Dendritic cell treated with granulocyte-macrophage colony-stimulating factor and Interleukin-4, amounts not matched to agents 40 ng/mL and 50 ng/mL, for 4 days (primary cell): ENCODE measurements around the gene SETX.
A peak's percentile ranks its signal among the peaks of the same experiment; 100 is the strongest.
"Not testable (repeated sequence)": the region's sequence is repeated elsewhere in the genome, so short reads cannot be mapped to it uniquely, and the experiment has no call there.

ENCODE experiments used
- H3K27ac Mint-ChIP-seq: one replicate; pipeline ENCODE4 v1.8.0; 2022; ENCODE audit warnings: mild to moderate bottlenecking, mixed read lengths
- H3K27me3 Mint-ChIP-seq: one replicate; pipeline ENCODE4 v1.8.0; 2022; ENCODE audit warnings: mild to moderate bottlenecking, mixed read lengths
- H3K36me3 Mint-ChIP-seq: one replicate; pipeline ENCODE4 v1.8.0; 2022; ENCODE audit warnings: low read depth, mixed read lengths
- H3K4me1 Mint-ChIP-seq: one replicate; pipeline ENCODE4 v1.8.0; 2022; ENCODE audit warnings: low read depth, mixed read lengths
- H3K4me3 Mint-ChIP-seq: one replicate; pipeline ENCODE4 v1.8.0; 2022; ENCODE audit warnings: mild to moderate bottlenecking, moderate library complexity, mixed read lengths
- H3K9me3 Mint-ChIP-seq: one replicate; pipeline ENCODE4 v1.8.0; 2022; ENCODE audit warnings: mixed read lengths
- intact Hi-C: fragments of 100-400 bp; cut with micrococcal nuclease; formaldehyde crosslinking; loops from one replicate; pipeline ENCODE4 v1.15.0; 2022

The SETX gene, protein sequence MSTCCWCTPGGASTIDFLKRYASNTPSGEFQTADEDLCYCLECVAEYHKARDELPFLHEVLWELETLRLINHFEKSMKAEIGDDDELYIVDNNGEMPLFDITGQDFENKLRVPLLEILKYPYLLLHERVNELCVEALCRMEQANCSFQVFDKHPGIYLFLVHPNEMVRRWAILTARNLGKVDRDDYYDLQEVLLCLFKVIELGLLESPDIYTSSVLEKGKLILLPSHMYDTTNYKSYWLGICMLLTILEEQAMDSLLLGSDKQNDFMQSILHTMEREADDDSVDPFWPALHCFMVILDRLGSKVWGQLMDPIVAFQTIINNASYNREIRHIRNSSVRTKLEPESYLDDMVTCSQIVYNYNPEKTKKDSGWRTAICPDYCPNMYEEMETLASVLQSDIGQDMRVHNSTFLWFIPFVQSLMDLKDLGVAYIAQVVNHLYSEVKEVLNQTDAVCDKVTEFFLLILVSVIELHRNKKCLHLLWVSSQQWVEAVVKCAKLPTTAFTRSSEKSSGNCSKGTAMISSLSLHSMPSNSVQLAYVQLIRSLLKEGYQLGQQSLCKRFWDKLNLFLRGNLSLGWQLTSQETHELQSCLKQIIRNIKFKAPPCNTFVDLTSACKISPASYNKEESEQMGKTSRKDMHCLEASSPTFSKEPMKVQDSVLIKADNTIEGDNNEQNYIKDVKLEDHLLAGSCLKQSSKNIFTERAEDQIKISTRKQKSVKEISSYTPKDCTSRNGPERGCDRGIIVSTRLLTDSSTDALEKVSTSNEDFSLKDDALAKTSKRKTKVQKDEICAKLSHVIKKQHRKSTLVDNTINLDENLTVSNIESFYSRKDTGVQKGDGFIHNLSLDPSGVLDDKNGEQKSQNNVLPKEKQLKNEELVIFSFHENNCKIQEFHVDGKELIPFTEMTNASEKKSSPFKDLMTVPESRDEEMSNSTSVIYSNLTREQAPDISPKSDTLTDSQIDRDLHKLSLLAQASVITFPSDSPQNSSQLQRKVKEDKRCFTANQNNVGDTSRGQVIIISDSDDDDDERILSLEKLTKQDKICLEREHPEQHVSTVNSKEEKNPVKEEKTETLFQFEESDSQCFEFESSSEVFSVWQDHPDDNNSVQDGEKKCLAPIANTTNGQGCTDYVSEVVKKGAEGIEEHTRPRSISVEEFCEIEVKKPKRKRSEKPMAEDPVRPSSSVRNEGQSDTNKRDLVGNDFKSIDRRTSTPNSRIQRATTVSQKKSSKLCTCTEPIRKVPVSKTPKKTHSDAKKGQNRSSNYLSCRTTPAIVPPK (N-terminal part only)

DNA sequence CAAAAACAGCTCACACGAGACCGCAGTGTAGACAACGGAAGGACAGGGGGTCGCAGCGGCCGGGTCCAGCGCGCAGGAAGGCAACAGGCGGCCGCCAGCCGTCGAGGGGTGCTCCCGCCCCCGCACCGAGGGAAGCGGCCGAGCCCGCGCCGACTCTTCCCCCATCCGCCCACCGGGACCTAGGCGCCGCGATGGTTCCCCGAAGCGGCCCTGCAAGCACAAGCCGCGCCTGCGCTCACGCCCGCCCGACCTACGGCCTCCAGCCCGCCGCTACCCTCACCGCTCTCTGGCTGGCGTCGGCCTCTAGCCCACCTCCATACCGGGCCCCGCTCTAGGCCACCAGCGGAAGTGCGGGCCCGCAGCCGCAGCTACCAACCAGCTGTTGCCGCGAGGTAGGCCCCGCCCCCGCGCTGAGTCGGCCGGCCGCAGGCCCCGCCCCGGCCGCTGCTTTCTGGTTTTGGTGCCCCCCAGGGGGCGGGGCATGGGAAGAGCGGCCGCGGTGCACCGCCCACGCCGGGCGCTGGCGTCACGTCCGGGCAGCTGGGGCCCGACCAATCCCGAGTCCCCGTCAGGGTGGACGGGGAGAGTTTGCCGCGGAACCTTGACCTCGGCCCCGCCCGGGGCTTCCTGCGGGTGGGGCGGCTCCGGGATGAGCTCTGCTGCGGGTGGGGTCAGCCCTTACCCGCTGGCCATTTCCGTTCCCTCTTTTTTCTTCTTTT, at the start of gene SETX:
SETX (minus strand) TSS at position 350 of the 719 bp plus-strand sequence. CDS start 5,558 bp downstream, outside the sequence.
- Mint-ChIP-seq H3K27ac (peak within 1 kb of the TSS; percentile 98), H3K36me3 (peaks cover 43% of the 10 kb centered on the region), H3K4me3 (peak within 1 kb of the TSS; percentile 92), H3K27me3 (no peaks in the 10 kb centered on the region), H3K4me1 (peaks cover 45% of the 10 kb centered on the region), H3K9me3 (no peaks in the 10 kb centered on the region)
- intact Hi-C loops, result loop anchor here (5.0 kb wide), 1 partner anchor 33 kb away; no protein-coding TSS in a partner anchor

DNA sequence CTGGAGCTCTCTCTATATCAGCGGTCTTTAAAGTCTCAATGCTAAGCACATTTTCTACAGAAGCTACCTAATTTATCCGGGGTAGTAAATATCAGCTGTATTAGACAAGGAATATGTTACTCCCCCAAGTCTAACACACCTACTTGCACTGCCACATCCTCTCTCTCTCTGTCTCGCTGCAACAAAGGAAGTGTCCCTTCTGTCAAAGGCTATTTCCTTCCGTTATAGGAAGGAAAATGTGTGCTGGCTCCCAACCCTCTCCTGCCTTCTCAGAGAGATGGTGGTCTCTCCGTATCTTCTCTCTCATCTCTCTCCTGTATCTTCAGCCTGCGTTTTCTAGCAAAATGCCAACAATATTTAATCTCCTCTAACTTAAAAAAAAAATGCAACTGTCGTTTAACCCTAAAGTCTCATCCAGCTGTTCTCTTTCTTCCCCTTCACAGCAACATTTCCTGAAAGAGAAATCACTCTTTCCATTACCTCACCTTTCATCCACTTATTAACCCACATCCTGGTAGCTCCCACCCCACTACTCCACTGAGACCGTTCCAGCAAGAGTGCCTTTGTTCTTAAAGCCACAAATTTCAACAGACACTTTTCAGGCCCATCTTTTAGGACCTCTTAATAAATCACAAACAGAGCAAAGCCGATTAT, 49.6 kb upstream of the SETX start:
- peaks cover 3% of the 10 kb centered on the region for H3K27me3 Mint-ChIP-seq

DNA sequence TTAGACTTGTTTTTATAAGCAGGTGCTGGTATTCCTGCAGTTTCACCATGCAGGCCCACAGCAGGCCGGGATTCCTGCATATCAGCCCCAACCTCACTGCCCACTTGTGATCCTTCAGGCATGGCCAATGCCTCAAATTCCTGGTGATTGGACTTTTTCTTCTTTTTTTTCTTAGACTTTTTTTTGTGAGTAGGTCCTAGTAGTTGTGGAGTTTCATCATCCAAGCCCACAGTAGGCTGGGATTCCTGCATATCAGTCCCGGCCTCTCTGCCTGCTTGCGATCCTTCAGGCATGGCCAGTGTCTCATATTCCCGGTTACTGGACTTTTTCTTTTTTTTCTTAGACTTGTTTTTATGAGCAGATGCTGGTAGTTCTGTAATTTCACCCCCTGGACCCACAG, 47.0 kb upstream of the SETX start:
- no peak overlapping the region for H3K27ac Mint-ChIP-seq
- H3K4me1 Mint-ChIP-seq, result peaks cover 33% of the 10 kb centered on the region
- no peak overlapping the region for H3K4me3 Mint-ChIP-seq
- intact Hi-C loops, result no loop called here
- peaks cover 74% of the 10 kb centered on the region for H3K36me3 Mint-ChIP-seq
- no peaks in the 10 kb centered on the region for H3K27me3 Mint-ChIP-seq
- no peaks in the 10 kb centered on the region for H3K9me3 Mint-ChIP-seq

More for the DNA sequence above, 49.6 kb upstream of the SETX start:
- Mint-ChIP-seq H3K9me3 (no peaks in the 10 kb centered on the region), H3K4me1 (peaks cover 30% of the 10 kb centered on the region), H3K27ac (no peak overlapping the region), H3K36me3 (peaks cover 49% of the 10 kb centered on the region), H3K4me3 (no peak overlapping the region)
- intact Hi-C loops, result no loop called here

DNA sequence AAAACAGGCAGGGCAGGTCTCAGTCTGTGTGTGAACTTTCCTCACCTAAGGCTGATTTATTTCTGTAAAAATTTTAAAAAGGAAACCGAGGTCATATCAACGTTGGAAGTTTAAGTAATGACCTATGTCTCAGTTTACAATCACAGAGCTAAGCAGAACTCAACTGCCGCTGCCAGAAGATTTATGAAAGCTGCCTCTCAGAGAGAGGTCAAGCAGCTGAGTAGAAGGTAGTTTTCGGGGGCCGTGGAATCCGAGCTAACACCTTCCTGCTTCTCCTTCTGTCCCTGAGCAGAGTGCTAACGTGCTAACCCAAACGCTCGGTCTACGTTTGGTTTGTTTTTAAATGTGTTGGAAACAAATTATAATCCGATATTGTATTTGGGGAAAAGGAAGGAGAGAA, 40.8 kb upstream of the SETX start:
- Mint-ChIP-seq H3K9me3 (no peaks in the 10 kb centered on the region), H3K4me3 (no peak overlapping the region), H3K27me3 (no peaks in the 10 kb centered on the region), H3K27ac (no peak overlapping the region), H3K36me3 (peaks cover 98% of the 10 kb centered on the region), H3K4me1 (peaks cover 9% of the 10 kb centered on the region)
- intact Hi-C loops, result no loop called here

DNA sequence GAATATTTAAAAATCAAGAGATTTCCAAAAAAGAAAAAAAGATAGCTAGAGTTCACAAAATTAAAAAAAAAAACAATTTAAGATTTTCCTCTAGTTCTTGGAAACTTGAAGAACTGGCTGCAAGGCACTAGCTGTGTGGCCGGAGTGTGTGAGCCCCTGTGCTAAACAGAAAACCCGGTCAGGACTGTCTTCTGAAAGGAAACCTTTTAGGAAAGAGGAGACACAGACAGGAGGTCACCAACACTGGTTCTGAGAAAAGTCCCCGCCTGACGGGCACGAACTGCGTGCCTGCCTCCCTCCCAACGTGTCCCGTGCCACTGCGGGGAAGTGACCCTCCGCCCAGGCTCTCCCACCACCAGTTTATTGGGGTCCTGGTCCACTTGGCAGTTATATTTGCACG, 36.7 kb upstream of the SETX start:
- H3K4me1 Mint-ChIP-seq, result no peaks in the 10 kb centered on the region
- H3K36me3 Mint-ChIP-seq, result peaks cover 98% of the 10 kb centered on the region
- H3K9me3 Mint-ChIP-seq, result no peaks in the 10 kb centered on the region
- H3K27ac Mint-ChIP-seq, result no peak overlapping the region
- intact Hi-C loops, result loop anchor here (5.0 kb wide), 1 partner anchor 104 kb away; no protein-coding TSS in a partner anchor
- H3K27me3 Mint-ChIP-seq, result no peaks in the 10 kb centered on the region
- H3K4me3 Mint-ChIP-seq, result no peak overlapping the region

DNA sequence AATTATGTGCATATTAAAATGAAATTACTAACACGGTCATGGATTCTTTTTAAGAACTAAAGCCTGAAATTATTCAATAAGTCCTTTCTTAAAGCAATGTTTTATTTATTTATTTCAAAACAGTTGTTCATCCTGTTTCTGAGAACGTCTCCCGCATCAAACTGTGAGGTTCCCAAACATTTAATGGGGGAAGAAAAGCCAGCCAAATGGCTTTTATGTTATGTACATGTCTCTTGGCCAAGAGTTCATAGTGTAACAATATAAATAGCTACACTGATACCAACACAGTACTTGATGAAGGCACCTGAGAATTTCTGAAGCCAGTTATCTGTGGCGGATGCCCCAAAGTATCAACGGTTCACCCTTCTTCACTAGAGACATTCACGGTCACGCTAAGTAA, 36.2 kb upstream of the SETX start:
- no peaks in the 10 kb centered on the region for H3K9me3 Mint-ChIP-seq
- peaks cover 98% of the 10 kb centered on the region for H3K36me3 Mint-ChIP-seq
- no peak overlapping the region for H3K27ac Mint-ChIP-seq
- H3K4me1 Mint-ChIP-seq, result no peaks in the 10 kb centered on the region
- no peak overlapping the region for H3K4me3 Mint-ChIP-seq
- no peaks in the 10 kb centered on the region for H3K27me3 Mint-ChIP-seq
- intact Hi-C loops, result loop anchor here (5.0 kb wide), 1 partner anchor 104 kb away; no protein-coding TSS in a partner anchor

DNA sequence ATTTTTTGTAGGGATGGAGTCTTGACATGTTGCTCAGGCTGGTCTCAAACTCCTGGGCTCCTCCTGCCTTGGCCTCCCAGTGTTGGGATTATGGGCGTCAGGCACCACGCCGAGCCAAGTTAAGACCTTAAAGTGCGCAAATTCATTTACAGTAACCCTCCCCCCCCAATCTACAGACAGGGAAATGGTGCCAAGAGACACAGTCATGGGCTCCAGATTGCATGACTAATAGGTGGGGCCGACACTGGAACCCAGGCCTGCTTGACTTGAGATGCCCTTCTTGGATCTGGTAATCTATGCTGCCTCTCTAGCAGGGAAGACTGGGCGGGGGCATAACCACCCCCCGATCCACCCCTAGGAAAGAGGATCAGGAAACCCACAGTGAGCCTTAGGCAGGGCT, 32.3 kb upstream of the SETX start:
- no peak overlapping the region for H3K4me3 Mint-ChIP-seq
- H3K27ac Mint-ChIP-seq, result no peak overlapping the region
- no peaks in the 10 kb centered on the region for H3K9me3 Mint-ChIP-seq
- H3K4me1 Mint-ChIP-seq, result peaks cover 18% of the 10 kb centered on the region
- peaks cover 84% of the 10 kb centered on the region for H3K36me3 Mint-ChIP-seq
- H3K27me3 Mint-ChIP-seq, result no peaks in the 10 kb centered on the region
- intact Hi-C loops, result loop anchor here (5.0 kb wide), 1 partner anchor 35 kb away; the partner anchor contains the start of gene SETX

DNA sequence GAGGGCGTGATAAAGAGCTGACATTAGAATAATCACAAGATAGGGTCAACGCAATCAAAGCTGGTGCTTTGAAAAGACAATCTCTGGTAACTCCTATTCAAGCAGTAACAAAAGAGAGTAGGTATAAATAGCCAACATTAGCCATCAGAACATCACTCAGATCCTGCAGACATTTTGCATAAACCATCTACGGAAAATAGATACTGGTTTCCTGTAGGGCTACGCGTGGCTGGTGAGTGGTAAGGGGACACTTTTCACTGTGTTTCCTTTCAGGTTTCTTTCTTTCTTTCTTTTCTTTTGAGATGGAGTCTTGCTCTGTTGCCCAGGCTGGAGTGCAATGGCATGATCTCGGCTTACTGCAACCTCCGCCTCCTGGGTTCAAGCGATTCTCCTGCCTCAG, 29.6 kb upstream of the SETX start:
- no peaks in the 10 kb centered on the region for H3K9me3 Mint-ChIP-seq
- no peak overlapping the region for H3K27ac Mint-ChIP-seq
- H3K36me3 Mint-ChIP-seq, result peaks cover 56% of the 10 kb centered on the region
- intact Hi-C loops, result no loop called here
- H3K27me3 Mint-ChIP-seq, result no peaks in the 10 kb centered on the region
- no peak overlapping the region for H3K4me3 Mint-ChIP-seq
- peaks cover 35% of the 10 kb centered on the region for H3K4me1 Mint-ChIP-seq

DNA sequence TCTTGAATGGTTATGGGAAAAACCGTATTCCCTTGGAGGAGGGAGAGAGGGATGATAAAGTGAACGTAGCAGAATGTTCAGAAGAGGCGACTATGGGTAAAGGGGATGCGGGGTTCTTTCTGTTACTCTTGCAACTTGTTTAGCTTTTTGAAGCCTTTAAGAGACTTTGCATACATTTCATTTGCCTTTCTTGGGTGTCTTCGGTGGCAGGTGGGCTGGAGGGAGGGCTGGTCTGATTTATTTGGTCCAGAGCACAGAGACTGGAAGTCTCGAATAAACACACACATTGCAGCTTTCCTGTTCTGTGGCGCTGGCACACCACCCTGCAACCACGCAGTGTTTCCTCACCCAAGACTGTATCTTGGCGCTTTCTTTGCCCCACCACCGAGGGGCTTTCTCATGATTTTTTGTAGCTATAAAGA, 28.7 kb upstream of the SETX start:
- H3K27me3 Mint-ChIP-seq, result no peaks in the 10 kb centered on the region
- H3K27ac Mint-ChIP-seq, result peak overlapping the region; percentile 88
- H3K9me3 Mint-ChIP-seq, result no peaks in the 10 kb centered on the region
- peaks cover 35% of the 10 kb centered on the region for H3K4me1 Mint-ChIP-seq
- intact Hi-C loops, result no loop called here
- peaks cover 47% of the 10 kb centered on the region for H3K36me3 Mint-ChIP-seq
- no peak overlapping the region for H3K4me3 Mint-ChIP-seq

DNA sequence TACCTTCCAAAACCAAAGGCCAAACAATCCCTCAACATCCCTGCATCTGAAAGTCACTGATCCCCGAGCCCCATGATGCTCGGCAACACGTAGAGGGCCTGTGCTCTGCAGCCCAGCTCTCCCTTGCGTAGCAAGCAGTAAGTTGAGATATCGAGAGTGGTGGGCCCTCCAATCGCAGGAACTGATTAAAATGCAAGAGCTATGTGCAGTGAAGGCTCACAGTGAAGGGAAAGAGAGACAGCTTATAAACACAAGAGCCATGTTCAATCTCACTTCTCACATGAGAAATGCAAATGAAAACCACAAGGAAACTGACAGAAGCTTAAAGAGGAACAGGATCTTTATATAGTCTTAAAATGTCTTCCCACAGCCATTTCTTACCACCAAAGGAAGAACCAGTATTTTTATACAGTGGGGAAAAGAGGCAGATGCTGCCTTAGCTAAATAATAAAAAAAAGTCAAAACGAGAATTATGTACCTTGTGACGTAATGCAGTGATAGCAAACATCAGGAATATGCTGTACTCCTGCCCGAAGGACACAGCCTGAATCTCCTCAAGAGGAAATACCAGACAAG, 27.3 kb upstream of the SETX start:
- Mint-ChIP-seq H3K27ac (peak overlapping the region; percentile 88), H3K9me3 (no peaks in the 10 kb centered on the region), H3K4me1 (peaks cover 35% of the 10 kb centered on the region), H3K36me3 (peaks cover 33% of the 10 kb centered on the region), H3K4me3 (peak overlapping the region; percentile 65), H3K27me3 (no peaks in the 10 kb centered on the region)
- intact Hi-C loops, result no loop called here

DNA sequence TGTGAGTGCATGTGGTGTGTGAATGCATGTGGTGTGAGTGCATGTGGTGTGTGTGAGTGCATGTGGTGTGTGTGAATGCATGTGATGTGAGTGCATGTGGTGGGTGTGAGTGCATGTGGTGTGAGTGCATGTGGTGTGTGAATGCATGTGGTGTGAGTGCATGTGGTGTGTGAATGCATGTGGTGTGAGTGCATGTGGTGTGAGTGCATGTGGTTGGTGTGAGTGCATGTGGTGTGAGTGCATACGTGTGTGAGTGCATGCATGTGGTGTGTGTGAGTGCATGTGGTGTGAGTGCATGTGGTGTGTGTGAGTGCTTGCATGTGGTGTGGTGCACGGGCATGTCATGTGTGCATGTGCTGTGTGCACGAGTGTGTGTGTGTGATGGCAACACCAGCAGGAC, 23.6 kb upstream of the SETX start:
- intact Hi-C loops, H3K27me3 Mint-ChIP-seq, H3K9me3 Mint-ChIP-seq, H3K27ac Mint-ChIP-seq, H3K4me3 Mint-ChIP-seq: not testable (repeated sequence)
- peaks cover 11% of the 10 kb centered on the region for H3K36me3 Mint-ChIP-seq
- peaks cover 37% of the 10 kb centered on the region for H3K4me1 Mint-ChIP-seq

DNA sequence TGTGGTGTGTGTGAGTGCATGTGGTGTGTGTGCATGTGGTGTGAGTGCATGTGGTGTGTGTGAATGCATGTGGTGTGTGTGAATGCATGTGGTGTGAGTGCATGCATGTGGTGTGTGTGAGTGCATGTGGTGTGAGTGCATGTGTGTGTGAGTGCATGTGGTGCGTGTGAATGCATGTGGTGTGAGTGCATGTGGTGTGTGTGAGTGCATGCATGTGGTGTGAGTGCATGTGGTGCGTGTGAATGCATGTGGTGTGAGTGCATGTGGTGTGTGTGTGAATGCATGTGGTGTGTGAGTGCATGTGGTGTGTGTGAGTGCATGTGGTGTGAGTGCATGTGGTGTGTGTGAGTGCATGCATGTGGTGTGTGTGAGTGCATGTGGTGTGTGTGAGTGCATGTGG, 23.0 kb upstream of the SETX start:
- Mint-ChIP-seq H3K4me1 (peaks cover 37% of the 10 kb centered on the region), H3K36me3 (peaks cover 11% of the 10 kb centered on the region)
- intact Hi-C loops, H3K4me3 Mint-ChIP-seq, H3K27ac Mint-ChIP-seq, H3K9me3 Mint-ChIP-seq, H3K27me3 Mint-ChIP-seq: not testable (repeated sequence)
